Neural cell (in vitro differentiated cells): ENCODE data around the gene PPFIBP1. TPM values are rescaled to one million over a fixed set of nuclear protein-coding genes. Genes with fewer than 3 reads are reported as not detected.

Source experiments
- H2AFZ ChIP-seq: fragments of 200-600, 300-800 bp; sonication (generic), shearing (Covaris generic); 2 replicates; pipeline ENCODE4 v1.6.0; 2014; ENCODE audit warnings: low read depth, mild to moderate bottlenecking, antibody characterized with exemption, low read length, moderate library complexity
- H3F3A ChIP-seq: fragments of 200-600 bp; shearing (Covaris generic); 2 replicates; pipeline ENCODE4 v1.6.1; 2016; ENCODE audit warnings: mild to moderate bottlenecking, moderate library complexity, mixed read lengths, antibody characterized with exemption, low read length; ENCODE audit not compliant: insufficient read depth, poor library complexity, severe bottlenecking
- H3K27ac ChIP-seq: fragments of 200-600, 300-800 bp; sonication (generic), shearing (Covaris generic); 2 replicates; pipeline ENCODE4 v1.5.1; 2014; ENCODE audit warnings: mild to moderate bottlenecking, low read length, moderate library complexity
- H3K27me3 ChIP-seq: fragments of 300-800, 200-600 bp; sonication (generic), shearing (Covaris generic); 2 replicates; pipeline ENCODE4 v1.6.0; 2014; ENCODE audit warnings: mild to moderate bottlenecking, low read depth, low read length, moderate library complexity; ENCODE audit not compliant: insufficient read depth
- H3K36me3 ChIP-seq: fragments of 300-800, 200-600 bp; sonication (generic), shearing (Covaris generic); 2 replicates; pipeline ENCODE4 v1.5.1; 2014; ENCODE audit warnings: mild to moderate bottlenecking, antibody characterized with exemption, low read length, moderate library complexity; ENCODE audit not compliant: insufficient read depth
- H3K4me2 ChIP-seq: fragments of 300-800, 200-600 bp; sonication (generic), shearing (Covaris generic); 2 replicates; pipeline ENCODE4 v1.6.0; 2014; ENCODE audit warnings: mild to moderate bottlenecking, low read length
- H3K4me3 ChIP-seq: fragments of 300-800, 200-600 bp; sonication (generic), shearing (Covaris generic); 2 replicates; pipeline ENCODE4 v1.5.1; 2014; ENCODE audit warnings: mild to moderate bottlenecking, low read length, moderate library complexity
- H3K79me2 ChIP-seq: fragments of 200-600 bp; shearing (Covaris generic); replicated peaks from 2 replicates; pipeline ENCODE4 v1.6.0; 2014; ENCODE audit warnings: mild to moderate bottlenecking, low read length, moderate library complexity; ENCODE audit not compliant: insufficient read depth
- H3K9ac ChIP-seq: fragments of 300-800, 200-600 bp; sonication (generic), shearing (Covaris generic); 2 replicates; pipeline ENCODE4 v1.6.1; 2016; ENCODE audit warnings: mild to moderate bottlenecking, low read length, mixed read lengths
- H3K9me2 ChIP-seq: fragments of 200-600 bp; shearing (Covaris generic); 2 replicates; pipeline ENCODE4 v1.6.1; 2016; ENCODE audit warnings: mild to moderate bottlenecking, low read length, mixed read lengths; ENCODE audit not compliant: insufficient read depth
- H3K9me3 ChIP-seq: fragments of 200-600, 300-800 bp; sonication (generic), shearing (Covaris generic); 2 replicates; pipeline ENCODE4 v1.6.1; 2016; ENCODE audit warnings: mild to moderate bottlenecking, mixed run types, low read length, moderate library complexity, mixed read lengths
- H4K20me1 ChIP-seq: fragments of 200-600 bp; shearing (Covaris generic); 2 replicates; pipeline ENCODE4 v1.6.1; 2016; ENCODE audit warnings: mild to moderate bottlenecking, mixed run types; ENCODE audit not compliant: insufficient read depth
- EP300 ChIP-seq: fragments of 450-650 bp; conservative IDR thresholded peaks from 2 replicates; pipeline ENCODE4 v1.6.1; 2014; ENCODE audit warnings: antibody characterized with exemption, mild to moderate bottlenecking, moderate library complexity; ENCODE audit not compliant: poor library complexity, severe bottlenecking
- EZH2 ChIP-seq: fragments of 200-600, 300-800 bp; shearing (Covaris generic), sonication (generic); IDR thresholded peaks from 2 replicates; pipeline ENCODE4 v1.6.1; 2014; ENCODE audit warnings: antibody characterized with exemption, low read length, borderline replicate concordance, mild to moderate bottlenecking; ENCODE audit not compliant: insufficient read depth, poor library complexity, severe bottlenecking
- POLR2AphosphoS5 ChIP-seq: IDR thresholded peaks from 2 replicates; pipeline ENCODE4 v1.6.1; 2012
- RAD21 ChIP-seq: fragments of 450-650 bp; conservative IDR thresholded peaks from 2 replicates; pipeline ENCODE4 v1.6.1; 2014; ENCODE audit warnings: antibody characterized with exemption, mild to moderate bottlenecking, moderate library complexity
- SMC3 ChIP-seq: fragments of 450-650 bp; conservative IDR thresholded peaks from 2 replicates; pipeline ENCODE4 v1.6.1; 2014; ENCODE audit warnings: antibody characterized with exemption, mild to moderate bottlenecking, moderate library complexity; ENCODE audit not compliant: poor library complexity
- TAF1 ChIP-seq: IDR thresholded peaks from 2 replicates; pipeline ENCODE4 v1.6.1; 2012; ENCODE audit warnings: low read depth
- polyA plus RNA-seq: library from polyadenylated mRNA; depleted of rRNA; stranded (reverse); fragments of >200 nt; gene quantifications from 2 replicates; pipeline ENCODE4 v1.2.3, GENCODE V29; 2014

PPFIBP1 gene
- polyA plus RNA-seq, 1 donor from 2014 or later: 30.2 TPM

DNA sequence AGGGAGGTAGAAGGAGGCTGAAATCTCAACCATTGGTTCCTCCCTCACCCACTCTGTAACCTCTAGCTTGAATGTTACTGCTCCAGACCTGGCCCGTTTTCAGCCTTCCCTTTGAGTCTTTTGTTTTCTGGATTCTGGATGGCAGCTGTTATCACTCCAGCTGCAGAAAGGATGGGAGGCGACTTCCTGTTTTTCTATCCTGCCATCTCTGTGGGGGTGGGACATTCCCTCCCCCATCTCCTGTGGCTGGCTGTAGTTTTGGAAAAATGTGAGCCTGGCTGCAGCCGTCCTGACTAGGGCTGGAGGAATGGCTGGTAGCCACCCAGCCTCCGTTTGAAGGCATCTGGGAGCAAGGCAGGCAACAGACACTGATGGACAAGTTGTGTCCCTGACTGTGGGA lies 2.9 kb upstream of the PPFIBP1 start:
- Histone ChIP-seq H3K4me3 (no peak overlapping the region), H3K27me3 (no peaks in the 10 kb centered on the region), H3K79me2 (peaks cover 6% of the 10 kb centered on the region), H3K36me3 (no peaks in the 10 kb centered on the region), H3K27ac (no peak overlapping the region), H4K20me1 (no peaks in the 10 kb centered on the region), H3K9me3 (no peaks in the 10 kb centered on the region), H3K9me2 (no peaks in the 10 kb centered on the region), H3K9ac (no peak overlapping the region), H3K4me2 (no peak overlapping the region), H2AFZ (no peak overlapping the region), H3F3A (no peaks in the 10 kb centered on the region)
- TF ChIP-seq SMC3: no peak
- TF ChIP-seq POLR2AphosphoS5: no peak
- no peak for TF ChIP-seq TAF1
- no peak for TF ChIP-seq EP300
- no peak for TF ChIP-seq EZH2

DNA sequence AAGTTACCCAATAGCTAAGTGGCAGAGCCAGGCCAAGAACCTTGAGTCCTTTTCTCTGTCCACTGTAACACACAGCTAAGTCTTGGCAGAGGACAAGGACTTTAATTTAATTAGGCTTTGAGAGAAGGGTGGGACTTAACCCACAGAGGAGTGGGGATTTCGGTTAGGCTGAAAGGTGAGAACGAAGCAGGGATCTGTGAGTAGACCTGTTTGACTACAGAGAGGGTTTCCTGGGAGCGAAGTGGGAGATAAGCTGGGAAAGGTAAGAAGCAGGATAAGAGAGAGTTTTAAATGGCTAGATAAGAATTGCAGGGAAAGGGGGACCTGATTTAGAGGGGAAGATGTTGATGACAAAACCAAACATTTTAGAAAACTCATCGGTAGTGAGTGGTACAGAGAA lies 2.0 kb upstream of the PPFIBP1 start:
- no peaks in the 10 kb centered on the region for H3F3A ChIP-seq
- no peaks in the 10 kb centered on the region for H3K27me3 ChIP-seq
- no peaks in the 10 kb centered on the region for H3K9me3 ChIP-seq
- H3K79me2 ChIP-seq: peaks cover 12% of the 10 kb centered on the region
- H2AFZ ChIP-seq: no peak overlapping the region
- no peaks in the 10 kb centered on the region for H3K36me3 ChIP-seq
- H3K4me3 ChIP-seq: no peak overlapping the region
- no peaks in the 10 kb centered on the region for H4K20me1 ChIP-seq
- no peak overlapping the region for H3K27ac ChIP-seq
- no peak overlapping the region for H3K4me2 ChIP-seq
- TF ChIP-seq EP300: no peak
- no peaks in the 10 kb centered on the region for H3K9me2 ChIP-seq
- H3K9ac ChIP-seq: no peak overlapping the region

DNA sequence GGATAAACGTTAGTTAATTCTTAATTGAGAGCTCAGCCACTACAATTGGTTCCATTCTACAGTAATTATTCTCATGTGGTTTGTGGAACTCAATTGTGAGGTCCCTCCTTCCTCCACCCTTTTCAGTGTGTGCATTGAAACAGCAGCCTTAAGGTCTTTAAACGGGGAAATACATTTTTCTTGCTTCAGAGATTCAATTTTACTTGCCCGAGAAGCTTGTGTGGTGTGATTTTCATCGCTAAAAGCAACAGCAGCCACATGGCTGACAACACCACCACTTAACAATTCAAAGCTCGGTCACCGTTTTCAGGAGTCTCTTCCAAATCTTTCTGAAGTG lies 733 bp upstream of the PPFIBP1 start:
- H4K20me1 ChIP-seq: no peaks in the 10 kb centered on the region
- peak overlapping the region; percentile 86 for H2AFZ ChIP-seq
- peak overlapping the region; percentile 80 for H3K9ac ChIP-seq
- H3K36me3 ChIP-seq: no peaks in the 10 kb centered on the region
- H3F3A ChIP-seq: no peaks in the 10 kb centered on the region
- peak overlapping the region; percentile 86 for H3K4me3 ChIP-seq
- peak overlapping the region; percentile 57 for H3K4me2 ChIP-seq
- TF ChIP-seq POLR2AphosphoS5: no peak
- no peaks in the 10 kb centered on the region for H3K9me2 ChIP-seq
- peak overlapping the region; percentile 91 for H3K27ac ChIP-seq
- H3K79me2 ChIP-seq: peaks cover 17% of the 10 kb centered on the region
- H3K27me3 ChIP-seq: no peaks in the 10 kb centered on the region
- no peaks in the 10 kb centered on the region for H3K9me3 ChIP-seq

DNA sequence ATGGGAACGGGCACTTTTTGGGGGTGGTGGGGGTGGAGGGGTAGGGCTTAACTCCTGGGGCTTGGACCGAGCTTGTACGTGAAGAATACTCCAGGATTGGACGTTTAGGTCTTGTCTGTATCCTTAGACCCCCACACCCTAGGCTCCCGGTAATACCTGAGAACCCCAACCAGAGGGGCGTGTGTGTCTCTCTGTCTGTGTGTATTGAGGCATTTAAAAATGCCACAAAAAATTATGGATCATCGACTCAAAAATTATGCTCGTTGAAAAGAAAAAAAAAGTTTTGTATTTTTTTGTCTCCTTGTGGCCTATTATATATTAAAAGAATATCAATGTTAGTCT lies 459 bp downstream of the PPFIBP1 start:
- H4K20me1 ChIP-seq: no peaks in the 10 kb centered on the region
- no peaks in the 10 kb centered on the region for H3K27me3 ChIP-seq
- no peaks in the 10 kb centered on the region for H3K9me3 ChIP-seq
- peaks cover 17% of the 10 kb centered on the region for H3K79me2 ChIP-seq
- H3K9me2 ChIP-seq: no peaks in the 10 kb centered on the region
- peak overlapping the region; percentile 63 for H3K4me2 ChIP-seq
- H3K9ac ChIP-seq: peak overlapping the region; percentile 80
- peak overlapping the region; percentile 86 for H3K4me3 ChIP-seq
- peak overlapping the region; percentile 91 for H3K27ac ChIP-seq
- H3K36me3 ChIP-seq: no peaks in the 10 kb centered on the region
- H2AFZ ChIP-seq: peak overlapping the region; percentile 86
- TF ChIP-seq EP300: no peak
- TF ChIP-seq EZH2: no peak
- no peak for TF ChIP-seq POLR2AphosphoS5
- no peak for TF ChIP-seq RAD21
- H3F3A ChIP-seq: no peaks in the 10 kb centered on the region
